T-helper 17 cell (primary cell): ENCODE results near the gene QSOX2. TPM values are rescaled to one million over a fixed set of nuclear protein-coding genes. Genes with fewer than 3 reads are reported as not detected.
"Not testable (repeated sequence)": the region's sequence is repeated elsewhere in the genome, so short reads cannot be mapped to it uniquely, and the experiment has no call there.

Experiments
- ATAC-seq: fragments of 150-1000 bp; cut with Tn5 transposase; 2 replicates; pipeline ENCODE4 v1.10.0; 2021; ENCODE audit warnings: mild to moderate bottlenecking, moderate library complexity
- DNase-seq, 3 donors: peaks; one replicate each; pipeline versions ENCODE4 v3.0.0 to v3.0.0-alpha.2; 2020 to 2021
- H3K9me3 ChIP-seq: one replicate; pipeline ENCODE4 v1.7.0; 2013; ENCODE audit warnings: low read length, mild to moderate bottlenecking; ENCODE audit not compliant: control insufficient read depth, poor library complexity, severe bottlenecking
- H3K27ac Mint-ChIP-seq: one replicate; pipeline ENCODE4 v1.8.0; 2022; ENCODE audit warnings: mild to moderate bottlenecking, moderate library complexity, mixed read lengths
- H3K27me3 Mint-ChIP-seq: one replicate; pipeline ENCODE4 v1.8.0; 2022; ENCODE audit warnings: mixed read lengths
- H3K36me3 Mint-ChIP-seq: one replicate; pipeline ENCODE4 v1.8.0; 2022; ENCODE audit warnings: low read depth, mixed read lengths
- H3K4me1 Mint-ChIP-seq: one replicate; pipeline ENCODE4 v1.8.0; 2022; ENCODE audit warnings: mild to moderate bottlenecking, mixed read lengths
- H3K4me3 Mint-ChIP-seq: one replicate; pipeline ENCODE4 v1.8.0; 2022; ENCODE audit warnings: mild to moderate bottlenecking, moderate library complexity, mixed read lengths
- total RNA-seq, 4 donors: library from RNA in 2 of 4; stranded (reverse) in 2 of 4; gene quantifications; one replicate each; pipeline ENCODE4 v1.2.3 and lab custom pipeline; 2022 to 2026

Gene QSOX2
- total RNA-seq, 2 donors from 2014 or later: 12.6 to 15.5 TPM

- H3K27ac Mint-ChIP-seq: no peak overlapping the region
- DNase-seq (no peak), ATAC-seq (no peak)
- peaks cover 3% of the 10 kb centered on the region for H3K36me3 Mint-ChIP-seq
- H3K27me3 Mint-ChIP-seq: no peaks in the 10 kb centered on the region
- no peaks in the 10 kb centered on the region for H3K9me3 ChIP-seq
- H3K4me3 Mint-ChIP-seq: no peak overlapping the region
- peaks cover 18% of the 10 kb centered on the region for H3K4me1 Mint-ChIP-seq
Observed at GRCh38 chr9:136237486-136238341, 7.9 kb downstream of the QSOX2 start.

- H3K4me1 Mint-ChIP-seq: peaks cover 19% of the 10 kb centered on the region
- H3K4me3 Mint-ChIP-seq: not testable (repeated sequence)
Observed at GRCh38 chr9:136236471-136237410, 8.9 kb downstream of the QSOX2 start.

GRCh38 chr9:136235709-136236455, 9.7 kb downstream of the QSOX2 start:
- Mint-ChIP-seq H3K27ac (no peak overlapping the region), H3K4me1 (peaks cover 17% of the 10 kb centered on the region), H3K27me3 (no peaks in the 10 kb centered on the region), H3K36me3 (peaks cover 3% of the 10 kb centered on the region), H3K4me3 (no peak overlapping the region)
- H3K9me3 ChIP-seq: no peaks in the 10 kb centered on the region
- ATAC-seq (no peak), DNase-seq (no peak)

More at GRCh38 chr9:136236471-136237410, 8.9 kb downstream of the QSOX2 start:
- H3K27ac Mint-ChIP-seq, H3K27me3 Mint-ChIP-seq, ATAC-seq, H3K36me3 Mint-ChIP-seq, H3K9me3 ChIP-seq, DNase-seq: not testable (repeated sequence)

- H3K27me3 Mint-ChIP-seq: no peaks in the 10 kb centered on the region
- ATAC-seq: no peak
- H3K36me3 Mint-ChIP-seq: peaks cover 3% of the 10 kb centered on the region
- H3K27ac Mint-ChIP-seq: no peak overlapping the region
- no peak for DNase-seq
- no peaks in the 10 kb centered on the region for H3K9me3 ChIP-seq
- H3K4me1 Mint-ChIP-seq: peaks cover 17% of the 10 kb centered on the region
- no peak overlapping the region for H3K4me3 Mint-ChIP-seq
Observed at GRCh38 chr9:136235171-136235570, 10.4 kb downstream of the QSOX2 start.

- Mint-ChIP-seq H3K4me3 (peak overlapping the region; percentile 15), H3K4me1 (peaks cover 17% of the 10 kb centered on the region), H3K27me3 (no peaks in the 10 kb centered on the region), H3K27ac (no peak overlapping the region), H3K36me3 (peaks cover 3% of the 10 kb centered on the region)
- DNase-seq: no peak
- ATAC-seq: no peak
- no peaks in the 10 kb centered on the region for H3K9me3 ChIP-seq
Observed at GRCh38 chr9:136234597-136234996, 11.0 kb downstream of the QSOX2 start.

GRCh38 chr9:136233868-136234267, 11.7 kb downstream of the QSOX2 start:
- ATAC-seq (no peak), DNase-seq (no peak)
- peak overlapping the region; percentile 84 for H3K27ac Mint-ChIP-seq
- no peaks in the 10 kb centered on the region for H3K27me3 Mint-ChIP-seq
- no peaks in the 10 kb centered on the region for H3K9me3 ChIP-seq
- peaks cover 3% of the 10 kb centered on the region for H3K36me3 Mint-ChIP-seq
- peaks cover 10% of the 10 kb centered on the region for H3K4me1 Mint-ChIP-seq
- H3K4me3 Mint-ChIP-seq: no peak overlapping the region

GRCh38 chr9:136233411-136233810, 12.2 kb downstream of the QSOX2 start:
- Mint-ChIP-seq H3K4me1 (peaks cover 12% of the 10 kb centered on the region), H3K27ac (peak overlapping the region; percentile 84), H3K36me3 (peaks cover 3% of the 10 kb centered on the region), H3K27me3 (no peaks in the 10 kb centered on the region), H3K4me3 (no peak overlapping the region)
- ATAC-seq: no peak
- no peaks in the 10 kb centered on the region for H3K9me3 ChIP-seq
- DNase-seq: no peak

- peaks cover 3% of the 10 kb centered on the region for H3K36me3 Mint-ChIP-seq
- H3K27me3 Mint-ChIP-seq: no peaks in the 10 kb centered on the region
- H3K4me3 Mint-ChIP-seq: no peak overlapping the region
- no peaks in the 10 kb centered on the region for H3K9me3 ChIP-seq
- peak overlapping the region; percentile 84 for H3K27ac Mint-ChIP-seq
- peaks cover 12% of the 10 kb centered on the region for H3K4me1 Mint-ChIP-seq
- ATAC-seq: no peak
- DNase-seq: no peak
Observed at GRCh38 chr9:136232969-136233368, 12.6 kb downstream of the QSOX2 start.

GRCh38 chr9:136231478-136232297, 13.9 kb downstream of the QSOX2 start:
- no peaks in the 10 kb centered on the region for H3K9me3 ChIP-seq
- Mint-ChIP-seq H3K27me3 (no peaks in the 10 kb centered on the region), H3K36me3 (peaks cover 3% of the 10 kb centered on the region), H3K4me1 (peaks cover 12% of the 10 kb centered on the region), H3K27ac (peak overlapping the region; percentile 84), H3K4me3 (peak overlapping the region; percentile 82)
- DNase-seq (no peak), ATAC-seq (peak; percentile 83)

GRCh38 chr9:136230773-136231172, 14.8 kb downstream of the QSOX2 start:
- no peak for DNase-seq
- Mint-ChIP-seq H3K36me3 (peaks cover 3% of the 10 kb centered on the region), H3K27me3 (no peaks in the 10 kb centered on the region), H3K4me3 (no peak overlapping the region), H3K4me1 (peaks cover 14% of the 10 kb centered on the region), H3K27ac (no peak overlapping the region)
- no peaks in the 10 kb centered on the region for H3K9me3 ChIP-seq
- no peak for ATAC-seq

GRCh38 chr9:136230365-136230764, 15.2 kb downstream of the QSOX2 start:
- H3K27ac Mint-ChIP-seq: no peak overlapping the region
- peaks cover 17% of the 10 kb centered on the region for H3K4me1 Mint-ChIP-seq
- no peak overlapping the region for H3K4me3 Mint-ChIP-seq

More at GRCh38 chr9:136230365-136230764, 15.2 kb downstream of the QSOX2 start:
- ATAC-seq (no peak), DNase-seq (no peak)
- peaks cover 3% of the 10 kb centered on the region for H3K36me3 Mint-ChIP-seq
- H3K27me3 Mint-ChIP-seq: no peaks in the 10 kb centered on the region
- no peaks in the 10 kb centered on the region for H3K9me3 ChIP-seq
